KMS-11 (cell line): ENCODE results near the gene SPATA31E1.

ENCODE experiments used
- H2AFZ ChIP-seq: fragments of 200-600 bp; sonication (generic); 2 replicates; pipeline ENCODE4 v1.6.1; 2016; ENCODE audit warnings: antibody characterized with exemption, mixed run types, low read depth
- H3K27ac ChIP-seq: fragments of 200-600 bp; sonication (generic); 2 replicates; pipeline ENCODE4 v1.6.1; 2016; ENCODE audit warnings: mild to moderate bottlenecking, mixed run types
- H3K27me3 ChIP-seq: fragments of 200-600 bp; sonication (generic); 2 replicates; pipeline ENCODE4 v1.6.1; 2017; ENCODE audit warnings: mild to moderate bottlenecking, low read depth, mixed run types, moderate library complexity; ENCODE audit not compliant: insufficient read depth
- H3K36me3 ChIP-seq: fragments of 200-600 bp; sonication (generic); 2 replicates; pipeline ENCODE4 v1.6.1; 2017; ENCODE audit warnings: mild to moderate bottlenecking, mixed run types; ENCODE audit not compliant: insufficient read depth
- H3K4me1 ChIP-seq: fragments of 200-600 bp; sonication (generic); 2 replicates; pipeline ENCODE4 v1.6.1; 2016; ENCODE audit warnings: mild to moderate bottlenecking, low read depth, mixed run types; ENCODE audit not compliant: poor library complexity, severe bottlenecking
- H3K4me2 ChIP-seq: fragments of 200-600 bp; sonication (generic); 2 replicates; pipeline ENCODE4 v1.7.0; 2016; ENCODE audit warnings: mild to moderate bottlenecking, mixed run types
- H3K4me3 ChIP-seq: fragments of 200-600 bp; sonication (generic); IDR thresholded peaks from 2 replicates; pipeline ENCODE4 v1.6.1; 2017; ENCODE audit warnings: low read depth, low read length, mixed read lengths; ENCODE audit not compliant: insufficient read depth
- H3K79me2 ChIP-seq: fragments of 200-600 bp; sonication (generic); 2 replicates; pipeline ENCODE4 v1.6.1; 2016; ENCODE audit warnings: low read depth, mixed run types; ENCODE audit not compliant: insufficient read depth
- H3K9ac ChIP-seq: fragments of 200-600 bp; sonication (generic); 2 replicates; pipeline ENCODE4 v1.6.1; 2016; ENCODE audit warnings: mild to moderate bottlenecking, mixed run types
- H4K20me1 ChIP-seq: fragments of 200-600 bp; sonication (generic); 2 replicates; pipeline ENCODE4 v1.6.1; 2016; ENCODE audit warnings: mild to moderate bottlenecking, mixed run types; ENCODE audit not compliant: insufficient read depth
- TF ChIP-seq, protein P1 (sequence below): fragments of 200-600 bp; sonication (generic); conservative IDR thresholded peaks from 2 replicates; pipeline ENCODE4 v1.6.1; 2017; ENCODE audit warnings: low read depth, mild to moderate bottlenecking, antibody characterized with exemption, low read length, moderate library complexity, mixed read lengths

The SPATA31E1 gene

DNA sequence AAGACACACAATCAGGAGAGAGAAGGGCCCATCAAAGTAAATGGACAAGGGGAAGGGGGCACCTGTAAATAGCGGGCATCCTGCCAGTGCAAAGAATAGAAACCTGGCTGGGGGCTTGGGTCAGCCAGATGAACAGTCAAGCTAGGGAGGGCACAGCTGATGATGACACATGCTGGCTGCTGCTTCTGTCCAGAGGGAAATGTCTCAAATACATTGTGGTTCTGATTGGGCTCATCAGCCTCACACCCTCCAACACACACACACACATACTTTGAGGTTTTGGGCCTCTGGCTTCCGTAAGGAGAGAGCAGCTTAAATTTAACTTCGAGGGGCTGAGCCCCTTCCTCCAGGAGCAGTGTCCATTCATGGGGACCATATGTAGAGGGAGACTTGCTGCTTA, 27.6 kb upstream of the SPATA31E1 start:
- Histone ChIP-seq H3K4me3 (no peak overlapping the region), H3K27me3 (no peaks in the 10 kb centered on the region), H3K79me2 (no peaks in the 10 kb centered on the region), H3K27ac (no peak overlapping the region), H3K4me2 (no peak overlapping the region), H2AFZ (no peak overlapping the region), H4K20me1 (no peaks in the 10 kb centered on the region), H3K9ac (no peak overlapping the region), H3K4me1 (no peaks in the 10 kb centered on the region), H3K36me3 (no peaks in the 10 kb centered on the region)
- TF ChIP-seq, protein P1, sequence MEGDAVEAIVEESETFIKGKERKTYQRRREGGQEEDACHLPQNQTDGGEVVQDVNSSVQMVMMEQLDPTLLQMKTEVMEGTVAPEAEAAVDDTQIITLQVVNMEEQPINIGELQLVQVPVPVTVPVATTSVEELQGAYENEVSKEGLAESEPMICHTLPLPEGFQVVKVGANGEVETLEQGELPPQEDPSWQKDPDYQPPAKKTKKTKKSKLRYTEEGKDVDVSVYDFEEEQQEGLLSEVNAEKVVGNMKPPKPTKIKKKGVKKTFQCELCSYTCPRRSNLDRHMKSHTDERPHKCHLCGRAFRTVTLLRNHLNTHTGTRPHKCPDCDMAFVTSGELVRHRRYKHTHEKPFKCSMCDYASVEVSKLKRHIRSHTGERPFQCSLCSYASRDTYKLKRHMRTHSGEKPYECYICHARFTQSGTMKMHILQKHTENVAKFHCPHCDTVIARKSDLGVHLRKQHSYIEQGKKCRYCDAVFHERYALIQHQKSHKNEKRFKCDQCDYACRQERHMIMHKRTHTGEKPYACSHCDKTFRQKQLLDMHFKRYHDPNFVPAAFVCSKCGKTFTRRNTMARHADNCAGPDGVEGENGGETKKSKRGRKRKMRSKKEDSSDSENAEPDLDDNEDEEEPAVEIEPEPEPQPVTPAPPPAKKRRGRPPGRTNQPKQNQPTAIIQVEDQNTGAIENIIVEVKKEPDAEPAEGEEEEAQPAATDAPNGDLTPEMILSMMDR = no peak

DNA sequence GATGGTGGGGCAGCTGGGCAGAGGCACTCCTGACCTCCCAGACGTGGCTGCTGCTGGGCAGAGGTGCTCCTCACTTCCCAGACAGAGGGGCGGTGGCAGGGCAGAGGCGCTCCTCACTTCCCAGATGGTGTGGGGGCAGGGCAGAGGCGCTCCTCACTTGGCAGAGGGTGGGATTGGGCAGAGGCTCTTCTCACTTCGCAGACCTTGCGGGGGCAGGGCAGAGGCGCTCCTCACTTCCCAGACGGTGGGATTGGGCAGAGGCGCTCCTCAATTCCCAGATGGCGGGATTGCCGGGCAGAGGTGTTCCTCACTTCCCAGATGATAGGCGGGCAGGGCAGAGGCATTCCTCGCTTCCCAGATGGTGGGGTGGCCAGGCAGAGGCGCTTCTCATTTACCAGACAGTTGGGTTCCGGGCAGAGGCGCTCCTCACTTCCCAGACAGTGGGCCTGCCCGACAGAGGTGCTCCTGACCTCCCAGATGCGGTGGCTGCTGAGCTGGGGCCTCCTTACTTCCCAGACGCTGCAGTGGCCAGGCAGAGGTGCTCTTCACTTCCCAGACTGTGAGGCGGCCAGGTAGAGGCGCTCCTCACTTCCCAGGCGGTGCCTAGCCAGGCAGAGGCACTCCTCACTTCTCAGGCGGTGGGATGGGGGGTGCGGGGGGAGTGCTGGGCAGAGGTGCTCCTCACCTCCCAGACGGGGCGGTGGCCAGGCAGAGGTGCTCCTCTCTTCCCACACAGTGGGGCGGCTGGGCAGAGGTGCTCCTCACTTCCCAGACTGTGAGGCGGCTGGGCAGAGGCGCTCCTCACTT, 25.3 kb upstream of the SPATA31E1 start:
- H3K9ac ChIP-seq = no peak overlapping the region
- no peaks in the 10 kb centered on the region for H4K20me1 ChIP-seq
- H3K27me3 ChIP-seq = no peaks in the 10 kb centered on the region
- no peak overlapping the region for H3K4me2 ChIP-seq
- H2AFZ ChIP-seq = no peak overlapping the region
- H3K36me3 ChIP-seq = no peaks in the 10 kb centered on the region
- H3K4me1 ChIP-seq = no peaks in the 10 kb centered on the region
- H3K79me2 ChIP-seq = no peaks in the 10 kb centered on the region
- no peak overlapping the region for H3K4me3 ChIP-seq
- H3K27ac ChIP-seq = no peak overlapping the region
- TF ChIP-seq, protein P1 = no peak

DNA sequence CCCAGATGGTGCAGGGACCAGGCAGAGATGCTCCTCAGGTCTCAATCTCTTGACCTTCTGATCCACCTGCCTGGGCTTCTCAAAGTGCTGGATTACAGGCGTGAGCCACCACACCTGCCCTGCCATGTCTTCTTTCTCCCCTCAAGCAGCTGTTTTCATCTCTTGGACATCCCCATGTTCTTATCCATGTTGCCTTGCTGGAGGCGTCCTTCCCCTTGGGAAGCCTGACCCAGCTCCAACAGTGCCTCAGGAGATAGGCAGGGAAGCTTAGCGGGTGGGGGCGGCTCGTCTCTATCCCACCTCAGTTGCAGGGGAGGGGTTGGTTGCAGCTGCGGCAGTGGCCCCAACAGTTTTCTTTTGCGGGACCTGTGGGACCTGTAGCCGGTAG, 24.7 kb upstream of the SPATA31E1 start:
- no peaks in the 10 kb centered on the region for H3K36me3 ChIP-seq
- H3K79me2 ChIP-seq = no peaks in the 10 kb centered on the region
- no peak overlapping the region for H3K27ac ChIP-seq
- H2AFZ ChIP-seq = no peak overlapping the region
- H3K9ac ChIP-seq = no peak overlapping the region
- H3K4me3 ChIP-seq = no peak overlapping the region
- H3K27me3 ChIP-seq = no peaks in the 10 kb centered on the region
- H4K20me1 ChIP-seq = no peaks in the 10 kb centered on the region
- no peaks in the 10 kb centered on the region for H3K4me1 ChIP-seq
- TF ChIP-seq, protein P1 = no peak
- no peak overlapping the region for H3K4me2 ChIP-seq

DNA sequence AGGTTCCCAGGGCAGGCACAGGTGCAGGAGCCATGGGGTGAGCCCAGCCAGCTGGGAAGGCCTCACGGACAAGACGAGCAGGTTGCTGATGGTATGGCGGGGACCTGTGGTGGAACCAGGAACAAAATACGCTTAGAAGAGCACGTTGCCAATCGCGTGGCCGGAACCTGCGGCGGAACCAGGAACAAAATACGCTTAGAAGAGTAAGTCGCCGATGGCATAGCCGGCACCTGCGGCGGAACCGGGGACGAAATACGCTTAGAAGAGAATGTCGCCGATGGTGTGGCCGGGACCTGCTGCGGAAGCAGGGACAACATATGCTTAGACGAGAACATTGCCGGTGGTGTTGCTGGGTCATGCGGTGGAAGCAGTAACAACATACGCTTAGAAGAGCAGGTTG, 23.5 kb upstream of the SPATA31E1 start:
- no peak overlapping the region for H3K27ac ChIP-seq
- H3K27me3 ChIP-seq = no peaks in the 10 kb centered on the region
- no peak overlapping the region for H3K4me2 ChIP-seq
- TF ChIP-seq, protein P1 = no peak
- H3K36me3 ChIP-seq = no peaks in the 10 kb centered on the region
- H3K9ac ChIP-seq = no peak overlapping the region
- H3K4me3 ChIP-seq = no peak overlapping the region
- H3K79me2 ChIP-seq = no peaks in the 10 kb centered on the region
- no peaks in the 10 kb centered on the region for H3K4me1 ChIP-seq
- no peak overlapping the region for H2AFZ ChIP-seq
- no peaks in the 10 kb centered on the region for H4K20me1 ChIP-seq
